Loucy (cell line): ENCODE data around the gene MSMP.

Experiments used
- H2AFZ ChIP-seq: fragments of 200-600 bp; sonication (generic); 2 replicates; pipeline ENCODE4 v1.6.0; 2016; ENCODE audit warnings: antibody characterized with exemption, mild to moderate bottlenecking, low read length, moderate library complexity
- H3F3A ChIP-seq: fragments of 200-600 bp; 2 replicates; pipeline ENCODE4 v1.6.0; 2016; ENCODE audit warnings: antibody characterized with exemption, low read depth, mild to moderate bottlenecking
- H3K27me3 ChIP-seq: fragments of 200-600 bp; sonication (generic); 2 replicates; pipeline ENCODE4 v1.6.1; 2014; ENCODE audit warnings: low read length, mild to moderate bottlenecking; ENCODE audit not compliant: insufficient read depth, poor library complexity, severe bottlenecking
- H3K36me3 ChIP-seq: fragments of 200-600 bp; sonication (generic); 2 replicates; pipeline ENCODE4 v1.6.1; 2016; ENCODE audit warnings: low read length; ENCODE audit not compliant: insufficient read depth
- H3K4me1 ChIP-seq: fragments of 200-600 bp; sonication (generic); 2 replicates; pipeline ENCODE4 v1.5.1; 2014; ENCODE audit warnings: low read length, mild to moderate bottlenecking; ENCODE audit not compliant: insufficient read depth, poor library complexity, severe bottlenecking
- H3K4me2 ChIP-seq: fragments of 200-600 bp; sonication (generic); 2 replicates; pipeline ENCODE4 v1.6.0; 2014; ENCODE audit warnings: antibody characterized with exemption, low read length, low read depth, mild to moderate bottlenecking; ENCODE audit not compliant: poor library complexity, severe bottlenecking
- H3K4me3 ChIP-seq: fragments of 200-600 bp; sonication (generic); 2 replicates; pipeline ENCODE4 v1.5.1; 2014; ENCODE audit warnings: low read length, mild to moderate bottlenecking, mixed read lengths; ENCODE audit not compliant: poor library complexity, severe bottlenecking
- H3K79me2 ChIP-seq: fragments of 200-600 bp; sonication (generic); 2 replicates; pipeline ENCODE4 v1.6.1; 2014; ENCODE audit warnings: low read length; ENCODE audit not compliant: insufficient read depth
- H3K9ac ChIP-seq: fragments of 200-600 bp; sonication (generic); 2 replicates; pipeline ENCODE4 v1.6.0; 2014; ENCODE audit warnings: mild to moderate bottlenecking, low read depth, low read length, moderate library complexity; ENCODE audit not compliant: poor library complexity, severe bottlenecking
- H3K9me2 ChIP-seq: fragments of 200-600 bp; sonication (generic); replicated peaks from 2 replicates; pipeline ENCODE4 v1.6.1; 2016; ENCODE audit warnings: low read depth, low read length, mixed read lengths
- H3K9me3 ChIP-seq: fragments of 200-600 bp; sonication (generic); 2 replicates; pipeline ENCODE4 v1.6.1; 2014; ENCODE audit warnings: mild to moderate bottlenecking, antibody characterized with exemption, low read length, low read depth; ENCODE audit not compliant: insufficient read depth
- H4K20me1 ChIP-seq: fragments of 200-600 bp; sonication (generic); 2 replicates; pipeline ENCODE4 v1.6.0; 2014; ENCODE audit warnings: antibody characterized with exemption, low read length, mild to moderate bottlenecking; ENCODE audit not compliant: insufficient read depth, poor library complexity, severe bottlenecking
- EZH2phosphoT487 ChIP-seq: fragments of 200-600 bp; IDR thresholded peaks from 2 replicates; pipeline ENCODE4 v1.6.1; 2018; ENCODE audit warnings: antibody characterized with exemption, mild to moderate bottlenecking, moderate library complexity, borderline replicate concordance
- TF ChIP-seq, protein P1 (sequence below): fragments of 200-600 bp; sonication (generic); conservative IDR thresholded peaks from 2 replicates; pipeline ENCODE4 v1.5.1; 2014; ENCODE audit warnings: mild to moderate bottlenecking, antibody characterized with exemption, low read length

MSMP gene

DNA sequence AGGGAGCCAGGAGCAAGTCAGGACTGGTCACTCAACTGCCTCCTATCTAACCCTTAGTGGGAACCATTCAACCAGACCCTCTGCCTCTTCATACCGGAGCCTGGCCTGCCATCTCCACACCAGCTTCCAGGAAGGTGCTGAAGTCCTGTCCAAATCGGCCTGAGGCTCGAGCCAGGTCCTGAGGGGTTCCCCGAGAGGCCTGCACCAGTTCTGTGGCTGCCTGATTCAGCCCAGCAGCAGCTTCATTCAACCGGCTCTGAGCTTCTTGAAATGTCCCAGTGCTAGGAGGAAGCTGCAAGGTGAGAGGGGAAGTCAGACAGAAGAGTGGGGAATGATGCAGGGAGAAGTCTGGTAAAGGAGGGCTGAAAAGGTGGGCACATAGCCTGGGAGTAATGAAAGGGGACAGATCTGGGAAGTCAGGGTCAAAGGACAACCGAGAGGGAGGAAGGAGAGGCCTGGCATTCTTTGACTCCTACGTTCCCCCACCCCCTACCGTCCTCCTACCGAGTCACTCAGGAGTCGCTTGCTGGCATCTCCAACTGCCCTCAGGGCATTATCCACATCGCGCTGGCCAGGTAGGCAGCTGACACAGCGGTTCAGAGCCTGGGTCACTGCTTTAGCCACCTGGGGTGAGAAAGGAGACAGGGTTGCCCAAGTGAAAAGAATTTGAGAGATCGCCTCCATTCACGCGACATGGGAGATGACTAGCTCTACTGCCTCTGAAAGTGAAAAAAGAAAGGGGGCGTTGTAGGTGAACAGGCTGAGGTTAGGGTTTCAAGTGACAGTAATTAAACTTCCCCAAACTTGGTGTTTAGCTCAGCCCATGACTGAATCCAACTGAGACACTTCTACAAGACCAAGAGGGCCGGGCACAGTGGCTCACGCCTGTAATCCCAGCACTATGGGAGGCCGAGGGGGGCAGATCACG is 42.3 kb downstream of the MSMP start:
- no peaks in the 10 kb centered on the region for H3K9me2 ChIP-seq
- H3K4me1 ChIP-seq, result no peaks in the 10 kb centered on the region
- H3F3A ChIP-seq, result no peaks in the 10 kb centered on the region
- no peak overlapping the region for H3K9ac ChIP-seq
- no peaks in the 10 kb centered on the region for H3K9me3 ChIP-seq
- H3K4me3 ChIP-seq, result no peak overlapping the region
- TF ChIP-seq, protein P1, sequence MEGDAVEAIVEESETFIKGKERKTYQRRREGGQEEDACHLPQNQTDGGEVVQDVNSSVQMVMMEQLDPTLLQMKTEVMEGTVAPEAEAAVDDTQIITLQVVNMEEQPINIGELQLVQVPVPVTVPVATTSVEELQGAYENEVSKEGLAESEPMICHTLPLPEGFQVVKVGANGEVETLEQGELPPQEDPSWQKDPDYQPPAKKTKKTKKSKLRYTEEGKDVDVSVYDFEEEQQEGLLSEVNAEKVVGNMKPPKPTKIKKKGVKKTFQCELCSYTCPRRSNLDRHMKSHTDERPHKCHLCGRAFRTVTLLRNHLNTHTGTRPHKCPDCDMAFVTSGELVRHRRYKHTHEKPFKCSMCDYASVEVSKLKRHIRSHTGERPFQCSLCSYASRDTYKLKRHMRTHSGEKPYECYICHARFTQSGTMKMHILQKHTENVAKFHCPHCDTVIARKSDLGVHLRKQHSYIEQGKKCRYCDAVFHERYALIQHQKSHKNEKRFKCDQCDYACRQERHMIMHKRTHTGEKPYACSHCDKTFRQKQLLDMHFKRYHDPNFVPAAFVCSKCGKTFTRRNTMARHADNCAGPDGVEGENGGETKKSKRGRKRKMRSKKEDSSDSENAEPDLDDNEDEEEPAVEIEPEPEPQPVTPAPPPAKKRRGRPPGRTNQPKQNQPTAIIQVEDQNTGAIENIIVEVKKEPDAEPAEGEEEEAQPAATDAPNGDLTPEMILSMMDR, result no peak
- TF ChIP-seq EZH2phosphoT487, result no peak
- no peak overlapping the region for H2AFZ ChIP-seq
- no peaks in the 10 kb centered on the region for H3K79me2 ChIP-seq
- no peaks in the 10 kb centered on the region for H3K27me3 ChIP-seq
- H3K4me2 ChIP-seq, result no peak overlapping the region
- no peaks in the 10 kb centered on the region for H4K20me1 ChIP-seq
- H3K36me3 ChIP-seq, result peaks cover 92% of the 10 kb centered on the region

DNA sequence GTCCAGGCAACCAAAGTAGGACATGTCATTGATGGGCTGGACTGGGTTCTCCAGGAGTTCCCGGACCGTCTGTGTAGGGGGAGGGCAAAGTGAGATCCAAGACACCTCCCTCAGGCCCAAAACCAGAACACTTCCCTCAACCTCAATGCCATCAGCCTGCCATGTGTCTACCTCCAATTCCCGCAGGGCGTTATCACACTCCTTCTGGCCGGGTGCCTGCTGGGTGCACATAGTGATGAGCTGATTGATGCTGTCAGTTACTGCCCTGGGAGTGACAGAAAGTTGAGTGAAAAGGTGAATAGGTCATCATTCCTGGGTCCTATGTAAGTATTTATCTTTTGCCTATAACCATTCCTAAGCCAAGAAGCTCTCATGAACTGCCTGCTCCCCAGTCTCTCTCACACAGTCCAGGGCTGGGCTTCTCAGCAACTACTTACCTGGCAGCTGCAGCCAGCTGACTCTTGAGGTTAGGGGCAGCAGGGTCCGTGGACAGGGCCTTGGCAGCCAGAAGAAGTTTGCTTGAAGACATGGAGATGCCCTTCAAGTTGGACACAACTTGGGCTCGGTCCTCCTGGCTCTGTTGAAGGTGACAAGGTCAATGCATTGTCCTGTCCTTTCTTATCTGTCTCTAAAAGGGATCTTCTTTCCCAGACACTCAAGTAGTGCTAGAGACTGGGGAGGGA is 43.1 kb downstream of the MSMP start:
- Histone ChIP-seq H3F3A (no peaks in the 10 kb centered on the region), H3K79me2 (no peaks in the 10 kb centered on the region), H3K9ac (no peak overlapping the region), H2AFZ (no peak overlapping the region), H3K36me3 (peaks cover 92% of the 10 kb centered on the region), H3K4me2 (no peak overlapping the region), H3K9me3 (no peaks in the 10 kb centered on the region), H4K20me1 (no peaks in the 10 kb centered on the region), H3K4me1 (no peaks in the 10 kb centered on the region), H3K27me3 (no peaks in the 10 kb centered on the region), H3K4me3 (no peak overlapping the region), H3K9me2 (no peaks in the 10 kb centered on the region)
- no peak for TF ChIP-seq EZH2phosphoT487
- TF ChIP-seq, protein P1, result no peak

- TF ChIP-seq EZH2phosphoT487, result no peak
- TF ChIP-seq, protein P1, result no peak
- peaks cover 5% of the 10 kb centered on the region for H4K20me1 ChIP-seq
- no peaks in the 10 kb centered on the region for H3F3A ChIP-seq
- H3K9ac ChIP-seq, result no peak overlapping the region
- H3K27me3 ChIP-seq, result no peaks in the 10 kb centered on the region
- H3K9me2 ChIP-seq, result no peaks in the 10 kb centered on the region
- H3K4me2 ChIP-seq, result no peak overlapping the region
- H3K9me3 ChIP-seq, result no peaks in the 10 kb centered on the region
- H3K79me2 ChIP-seq, result no peaks in the 10 kb centered on the region
- peaks cover 92% of the 10 kb centered on the region for H3K36me3 ChIP-seq
- no peaks in the 10 kb centered on the region for H3K4me1 ChIP-seq
- no peak overlapping the region for H3K4me3 ChIP-seq
- no peak overlapping the region for H2AFZ ChIP-seq
Measured at GRCh38 chr9:35708146-35708545, 45.9 kb downstream of the MSMP start.
